CD1c-positive myeloid dendritic cell (primary cell): Measurements from ENCODE around the gene NRP2.

Source experiments
- DNase-seq: peaks from one replicate; pipeline ENCODE4 v3.0.0-alpha.2; 2016; ENCODE audit errors: extremely low spot score

Gene NRP2

DNA sequence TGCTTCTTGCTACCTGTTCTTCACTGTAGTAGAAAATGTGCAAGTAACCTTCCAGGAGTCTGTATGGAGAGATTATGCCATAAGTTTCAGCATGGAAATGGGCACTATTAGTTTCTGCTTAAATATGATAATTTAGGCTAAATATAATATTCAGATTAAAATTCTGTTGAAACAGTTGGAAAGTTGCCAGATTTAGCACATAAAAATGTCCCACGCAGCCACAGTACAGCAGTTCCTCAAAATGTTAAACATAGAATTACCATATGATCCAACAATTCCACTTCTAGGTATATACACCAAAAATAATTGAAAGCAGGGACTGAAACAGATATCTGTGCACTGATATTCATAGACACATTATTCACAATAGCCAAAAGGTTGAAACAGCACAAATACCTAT lies 121.2 kb downstream of the NRP2 start:
- DNase-seq: peak; percentile 67

- DNase-seq: no peak
Observed at GRCh38 chr2:205805136-205805535, 122.8 kb downstream of the NRP2 start.

GRCh38 chr2:205806143-205806905 lies 124.0 kb downstream of the NRP2 start:
- DNase-seq: no peak

- DNase-seq: no peak
Observed at GRCh38 chr2:205807229-205807628, 124.9 kb downstream of the NRP2 start.

DNA sequence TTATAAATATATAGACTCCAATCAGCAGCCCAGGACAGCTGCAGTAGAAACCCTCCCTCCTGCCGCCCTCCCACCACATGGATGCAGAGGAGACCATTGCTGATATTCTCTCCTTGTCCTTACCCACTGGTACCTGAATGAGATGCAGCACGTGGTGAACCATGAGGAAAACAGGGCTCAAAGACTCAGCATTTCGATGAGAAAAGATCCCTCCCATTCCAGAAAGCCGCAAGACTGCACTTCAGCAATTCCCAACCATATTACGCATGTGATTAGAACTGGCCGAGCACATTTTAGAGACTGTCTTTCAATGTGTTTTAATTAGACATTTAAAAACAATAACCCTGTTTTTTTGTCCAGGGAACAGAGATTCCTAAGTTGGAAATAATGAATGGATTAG lies 125.5 kb downstream of the NRP2 start:
- DNase-seq: no peak

DNA sequence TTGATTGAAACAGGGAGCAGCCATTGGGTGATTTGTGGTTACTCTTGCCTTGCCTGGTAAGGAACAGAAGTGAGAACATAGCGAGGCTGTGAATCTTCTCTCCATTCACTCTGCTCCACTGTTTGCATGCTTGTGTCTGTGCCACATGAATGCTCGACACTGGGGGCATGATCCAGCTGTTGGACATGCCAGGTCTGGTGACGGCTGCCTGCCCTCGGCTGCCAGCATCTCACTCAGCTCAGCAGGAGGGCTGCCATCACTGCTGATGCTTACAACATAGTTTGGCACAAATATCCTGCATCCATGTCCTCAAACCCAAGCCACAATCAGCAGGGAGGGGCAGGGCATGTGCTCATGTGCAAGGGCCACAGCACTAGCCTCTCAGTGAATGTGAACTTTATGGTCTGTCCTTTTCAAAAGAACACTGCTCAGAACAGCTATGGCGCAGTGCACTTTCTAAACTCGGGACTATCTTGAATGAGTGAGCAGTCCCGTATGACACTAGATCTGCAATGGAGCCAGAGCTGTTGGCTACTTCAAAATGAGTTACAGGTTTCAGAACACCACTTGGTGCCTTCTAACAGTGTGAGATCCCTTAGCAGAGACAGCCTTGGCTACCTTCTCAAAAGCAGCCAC lies 126.3 kb downstream of the NRP2 start:
- DNase-seq: no peak

DNA sequence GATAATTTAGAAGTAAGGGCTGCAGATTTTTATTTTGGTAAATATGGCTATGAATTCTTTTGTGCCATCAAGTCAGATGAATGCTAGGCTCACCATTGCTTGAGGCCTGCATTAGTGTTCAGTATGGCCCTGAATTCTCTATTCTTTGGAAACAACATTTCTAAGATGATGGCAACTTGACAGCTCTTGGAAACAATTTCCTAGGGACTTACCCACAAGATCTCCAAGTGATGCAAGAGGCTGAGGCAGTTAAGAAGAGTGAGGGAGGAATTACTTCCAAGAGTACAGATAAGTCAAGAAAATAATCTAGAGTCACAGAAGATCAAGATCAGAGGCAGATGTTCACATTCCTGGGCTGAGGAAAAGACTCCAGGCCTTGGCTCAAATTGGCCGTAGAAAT lies 129.1 kb downstream of the NRP2 start:
- no peak for DNase-seq

DNA sequence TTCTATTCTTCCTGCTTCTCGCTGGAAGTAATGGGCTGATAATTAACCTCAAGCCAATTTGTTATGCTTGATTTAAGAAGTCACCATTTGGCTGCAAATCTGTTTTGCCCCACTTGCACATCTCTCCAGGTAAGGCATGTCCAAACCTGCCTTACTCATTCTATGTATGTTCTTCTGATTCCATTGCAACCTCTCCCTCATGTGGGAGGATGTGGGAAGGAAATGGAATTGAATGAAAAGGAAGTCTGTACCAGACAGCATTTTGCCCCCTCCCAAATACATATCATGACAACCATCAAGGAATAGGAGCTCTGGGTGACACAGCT lies 131.7 kb downstream of the NRP2 start:
- no peak for DNase-seq

GRCh38 chr2:205815673-205816072 lies 133.4 kb downstream of the NRP2 start:
- DNase-seq: no peak

- no peak for DNase-seq
Observed at GRCh38 chr2:205816268-205816667, 134.0 kb downstream of the NRP2 start.

GRCh38 chr2:205822579-205822978 lies 140.3 kb downstream of the NRP2 start:
- no peak for DNase-seq

GRCh38 chr2:205827809-205828365 lies 145.6 kb downstream of the NRP2 start:
- DNase-seq: no peak

DNA sequence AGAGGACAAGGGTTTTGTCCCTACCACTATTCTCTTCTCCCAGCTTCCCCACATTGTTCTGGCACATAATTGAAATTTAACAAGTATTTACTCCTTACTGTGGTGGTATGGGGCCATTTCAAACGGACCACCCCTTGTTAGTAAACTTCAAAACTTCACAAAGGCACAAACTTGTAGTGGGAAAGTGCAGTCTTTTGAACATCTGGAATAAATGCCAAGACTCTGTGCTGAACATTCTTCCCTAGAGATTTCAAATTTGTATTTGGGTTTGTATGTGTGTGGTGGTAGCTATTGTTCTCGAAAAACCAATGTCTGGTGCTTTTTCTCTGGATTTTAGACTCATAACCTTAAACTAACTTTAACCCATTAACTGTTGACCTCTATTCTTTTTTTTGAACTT lies 151.6 kb downstream of the NRP2 start:
- DNase-seq: no peak

DNA sequence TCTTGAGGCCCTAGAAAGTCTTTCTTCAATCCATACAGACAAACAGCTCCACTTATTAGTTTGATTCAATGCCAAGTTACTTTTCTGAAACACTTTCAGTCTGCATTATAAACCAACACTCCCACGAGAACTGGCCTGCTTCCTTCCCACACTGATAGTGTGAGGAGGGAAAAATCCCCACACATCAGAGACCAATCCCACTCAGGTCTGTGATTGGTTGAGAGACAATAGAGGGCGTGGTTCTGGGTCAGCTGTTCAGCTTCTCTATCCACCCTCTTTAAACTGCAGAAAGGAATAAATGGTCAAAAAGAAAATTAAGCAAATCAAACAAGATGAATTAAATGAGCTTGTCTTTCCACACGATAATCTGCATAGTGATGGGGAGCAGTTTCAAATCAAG lies 152.5 kb downstream of the NRP2 start:
- no peak for DNase-seq

DNA sequence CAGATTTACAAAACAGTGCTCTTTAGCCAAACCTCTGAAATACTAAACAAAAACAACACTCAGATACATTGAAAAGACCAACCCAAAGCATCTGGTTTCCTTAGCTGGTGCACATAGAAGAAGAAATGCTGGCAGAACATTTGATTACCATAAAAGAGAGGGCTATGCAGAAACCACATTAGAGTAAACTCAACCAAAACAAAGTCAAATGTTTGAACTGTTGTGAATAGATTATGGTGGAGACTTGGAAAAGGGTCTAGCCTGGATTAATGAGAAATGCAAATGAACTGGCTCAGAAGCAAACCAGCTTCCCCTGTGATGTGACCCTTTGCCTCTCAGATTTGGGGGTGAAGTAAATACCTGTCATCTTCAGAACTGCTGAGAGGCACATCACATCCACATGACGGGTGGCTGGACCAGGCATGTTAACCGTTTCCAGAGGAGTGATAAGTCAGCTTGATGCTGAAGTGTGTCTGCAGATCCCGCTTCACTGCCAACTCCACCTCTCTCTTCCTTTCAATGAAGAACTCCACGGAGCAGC lies 153.0 kb downstream of the NRP2 start:
- DNase-seq: no peak

GRCh38 chr2:205835923-205836322 lies 153.6 kb downstream of the NRP2 start:
- DNase-seq: no peak

GRCh38 chr2:205836477-205837221 lies 154.3 kb downstream of the NRP2 start:
- no peak for DNase-seq

GRCh38 chr2:205837663-205838062 lies 155.4 kb downstream of the NRP2 start:
- no peak for DNase-seq

DNA sequence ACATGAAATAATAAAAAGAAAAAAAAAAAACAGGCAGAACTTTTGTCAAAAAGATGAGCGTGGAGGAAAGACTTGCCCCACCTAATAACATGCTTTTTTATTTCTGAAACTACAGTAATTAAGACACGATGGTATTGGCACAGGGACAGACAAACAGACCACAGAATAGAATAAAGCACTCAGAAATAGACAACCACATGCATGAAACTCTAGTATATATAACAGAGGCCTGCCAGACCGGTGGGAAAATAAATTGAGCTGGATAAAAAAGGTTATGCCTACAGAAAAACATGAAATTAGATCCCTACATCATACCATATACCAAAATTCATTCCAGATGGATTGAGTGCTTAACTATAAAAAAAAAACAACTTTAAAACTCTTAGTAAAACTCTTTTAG lies 163.1 kb downstream of the NRP2 start:
- DNase-seq: no peak
